Activated CD8-positive, alpha-beta memory T cell treated with anti-CD3 and anti-CD28 coated beads, Interleukin-2, amount 10 ng/mL, durations not matched to agents 7 days and 5 days (primary cell): Measurements from ENCODE around the gene SLC7A1. TPM values are rescaled to one million over a fixed set of nuclear protein-coding genes. Genes with fewer than 3 reads are reported as not detected.

Source experiments
- ATAC-seq: fragments of 150-1000 bp; cut with Tn5 transposase; one replicate; pipeline ENCODE4 v1.10.0; 2021; ENCODE audit warnings: moderate library complexity
- CTCF ChIA-PET: fragments of 350-600 bp; sonication (Branson Sonifier 250); formaldehyde crosslinking; loops from one replicate; lab custom pipeline; 2021; ENCODE audit warnings: antibody characterized with exemption; lab: Charles Lee
- DNase-seq: peaks from one replicate; pipeline ENCODE4 v3.0.0-alpha.2; 2020
- H3K27ac Mint-ChIP-seq: one replicate; pipeline ENCODE4 v1.8.0; 2021; ENCODE audit warnings: mild to moderate bottlenecking, mixed read lengths
- H3K27me3 Mint-ChIP-seq: one replicate; pipeline ENCODE4 v1.8.0; 2021; ENCODE audit warnings: mixed read lengths
- H3K36me3 Mint-ChIP-seq: one replicate; pipeline ENCODE4 v1.8.0; 2021; ENCODE audit warnings: mild to moderate bottlenecking, mixed read lengths
- H3K4me1 Mint-ChIP-seq: one replicate; pipeline ENCODE4 v1.8.0; 2021; ENCODE audit warnings: mixed read lengths
- H3K4me3 Mint-ChIP-seq: one replicate; pipeline ENCODE4 v1.8.0; 2021; ENCODE audit warnings: mild to moderate bottlenecking, moderate library complexity, mixed read lengths
- H3K9me3 Mint-ChIP-seq: one replicate; pipeline ENCODE4 v1.8.0; 2022; ENCODE audit warnings: low read depth, mixed read lengths
- total RNA-seq, 2 experiments: library from RNA; stranded (reverse); gene quantifications; one replicate each; pipeline ENCODE4 v1.2.3, GENCODE V29; 2021

SLC7A1 gene
- total RNA-seq, 2 experiments from 2014 or later, result 101 to 105 TPM

GRCh38 chr13:29491248-29491647 is 104.2 kb downstream of the SLC7A1 start:
- no peak for DNase-seq
- Mint-ChIP-seq H3K4me1 (peaks cover 4% of the 10 kb centered on the region), H3K9me3 (no peaks in the 10 kb centered on the region), H3K27ac (no peak overlapping the region), H3K27me3 (peaks cover 11% of the 10 kb centered on the region), H3K36me3 (no peaks in the 10 kb centered on the region), H3K4me3 (no peak overlapping the region)
- no peak for ATAC-seq
- CTCF ChIA-PET, result no interaction called here

DNA sequence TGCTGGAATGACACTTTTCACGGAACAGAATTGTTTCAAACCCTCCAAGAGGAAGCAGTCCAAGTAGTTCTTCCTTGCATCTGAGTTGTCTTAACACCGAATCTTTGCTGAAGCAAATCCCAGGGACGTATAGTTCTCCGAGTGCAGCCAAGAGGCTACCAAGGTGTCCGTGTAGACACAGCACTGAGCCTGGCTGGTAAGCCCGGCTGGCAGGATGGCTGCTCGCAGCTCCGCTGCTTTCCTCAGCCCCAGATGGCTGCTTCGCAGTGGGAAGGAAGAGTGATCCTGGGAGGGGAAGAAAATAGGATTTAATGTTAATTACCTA is 105.0 kb downstream of the SLC7A1 start:
- Mint-ChIP-seq H3K4me3 (no peak overlapping the region), H3K4me1 (no peaks in the 10 kb centered on the region), H3K27ac (no peak overlapping the region), H3K9me3 (no peaks in the 10 kb centered on the region), H3K36me3 (no peaks in the 10 kb centered on the region), H3K27me3 (peaks cover 9% of the 10 kb centered on the region)
- ATAC-seq, result no peak
- CTCF ChIA-PET, result no interaction called here
- DNase-seq, result no peak

- no peak overlapping the region for H3K4me3 Mint-ChIP-seq
- no peaks in the 10 kb centered on the region for H3K9me3 Mint-ChIP-seq
- CTCF ChIA-PET, result no interaction called here
- H3K4me1 Mint-ChIP-seq, result no peaks in the 10 kb centered on the region
- no peak overlapping the region for H3K27ac Mint-ChIP-seq
- H3K27me3 Mint-ChIP-seq, result peaks cover 13% of the 10 kb centered on the region
- ATAC-seq (no peak), DNase-seq (no peak)
- H3K36me3 Mint-ChIP-seq, result no peaks in the 10 kb centered on the region
Observed at GRCh38 chr13:29489650-29490560, 105.6 kb downstream of the SLC7A1 start.

- H3K36me3 Mint-ChIP-seq, result no peaks in the 10 kb centered on the region
- ATAC-seq (no peak), DNase-seq (no peak)
- H3K4me3 Mint-ChIP-seq, result no peak overlapping the region
- peaks cover 10% of the 10 kb centered on the region for H3K27me3 Mint-ChIP-seq
- no peak overlapping the region for H3K27ac Mint-ChIP-seq
- no peaks in the 10 kb centered on the region for H3K4me1 Mint-ChIP-seq
- CTCF ChIA-PET, result interaction anchor here (1.2 kb wide), 1 partner anchor 16 kb away, joined by 4 read pairs; no protein-coding TSS in a partner anchor
- H3K9me3 Mint-ChIP-seq, result no peaks in the 10 kb centered on the region
Observed at GRCh38 chr13:29487466-29488454, 107.7 kb downstream of the SLC7A1 start.

GRCh38 chr13:29486551-29486950 is 108.9 kb downstream of the SLC7A1 start:
- Mint-ChIP-seq H3K4me1 (no peaks in the 10 kb centered on the region), H3K27ac (no peak overlapping the region), H3K36me3 (no peaks in the 10 kb centered on the region), H3K27me3 (peaks cover 12% of the 10 kb centered on the region), H3K9me3 (no peaks in the 10 kb centered on the region), H3K4me3 (no peak overlapping the region)
- CTCF ChIA-PET, result no interaction called here
- no peak for DNase-seq
- ATAC-seq, result no peak

GRCh38 chr13:29484796-29485195 is 110.7 kb downstream of the SLC7A1 start:
- H3K27ac Mint-ChIP-seq, result no peak overlapping the region
- H3K36me3 Mint-ChIP-seq, result no peaks in the 10 kb centered on the region
- ATAC-seq (no peak), DNase-seq (no peak)
- peaks cover 14% of the 10 kb centered on the region for H3K27me3 Mint-ChIP-seq
- no peak overlapping the region for H3K4me3 Mint-ChIP-seq
- H3K4me1 Mint-ChIP-seq, result no peaks in the 10 kb centered on the region
- CTCF ChIA-PET, result no interaction called here
- H3K9me3 Mint-ChIP-seq, result no peaks in the 10 kb centered on the region

- no peak for DNase-seq
- Mint-ChIP-seq H3K27ac (no peak overlapping the region), H3K4me1 (no peaks in the 10 kb centered on the region), H3K27me3 (peaks cover 14% of the 10 kb centered on the region), H3K9me3 (no peaks in the 10 kb centered on the region), H3K4me3 (no peak overlapping the region), H3K36me3 (no peaks in the 10 kb centered on the region)
- no peak for ATAC-seq
- CTCF ChIA-PET, result interaction anchor here (1.4 kb wide), 1 partner anchor 11 kb away, joined by 3 read pairs; no protein-coding TSS in a partner anchor
Observed at GRCh38 chr13:29484236-29484635, 111.3 kb downstream of the SLC7A1 start.

DNA sequence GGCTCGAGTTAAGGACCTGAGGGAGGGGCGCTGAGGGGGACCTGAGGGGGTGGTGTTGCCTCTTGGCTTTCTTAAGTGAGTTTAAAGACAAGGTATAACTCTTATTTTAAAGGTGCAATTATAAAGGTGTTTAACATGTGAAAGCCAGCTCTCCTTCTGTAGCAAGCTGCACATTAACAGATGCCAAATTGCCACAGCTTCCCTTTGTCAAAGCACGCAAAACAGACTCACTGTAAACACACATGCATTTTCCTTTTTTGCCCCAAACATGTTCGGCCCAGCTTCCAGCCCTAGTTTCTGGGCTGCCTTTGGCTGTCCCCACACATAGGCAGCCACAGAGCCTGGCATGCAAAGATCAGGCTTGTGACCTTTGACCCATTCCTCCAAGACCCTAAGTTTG is 111.9 kb downstream of the SLC7A1 start:
- Mint-ChIP-seq H3K27me3 (peaks cover 14% of the 10 kb centered on the region), H3K4me1 (no peaks in the 10 kb centered on the region), H3K9me3 (no peaks in the 10 kb centered on the region), H3K36me3 (no peaks in the 10 kb centered on the region), H3K4me3 (no peak overlapping the region), H3K27ac (no peak overlapping the region)
- CTCF ChIA-PET, result interaction anchor here (1.4 kb wide), 1 partner anchor 11 kb away, joined by 3 read pairs; no protein-coding TSS in a partner anchor
- ATAC-seq, result no peak
- DNase-seq, result no peak

DNA sequence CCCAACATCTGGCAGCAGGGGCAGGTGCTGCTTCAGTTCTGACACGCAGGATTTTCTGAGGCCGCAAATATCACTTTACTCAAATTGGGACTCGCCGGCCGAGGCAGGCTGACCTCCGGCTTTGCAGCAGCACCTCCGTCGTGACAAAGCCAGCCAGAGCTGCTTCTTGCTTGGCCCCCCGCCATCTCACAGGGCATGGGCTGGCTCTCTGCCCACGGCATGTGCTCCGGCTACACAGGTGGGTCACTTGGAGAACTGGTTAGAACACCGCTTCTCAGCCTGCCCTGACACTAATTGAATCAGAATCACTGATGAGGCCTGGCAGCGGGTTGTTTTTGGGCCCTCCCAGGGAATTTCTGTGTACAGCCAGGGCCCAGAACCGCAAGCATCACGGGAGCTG is 112.3 kb downstream of the SLC7A1 start:
- Mint-ChIP-seq H3K27me3 (peaks cover 14% of the 10 kb centered on the region), H3K27ac (no peak overlapping the region), H3K9me3 (no peaks in the 10 kb centered on the region), H3K4me1 (no peaks in the 10 kb centered on the region), H3K4me3 (no peak overlapping the region), H3K36me3 (no peaks in the 10 kb centered on the region)
- DNase-seq (no peak), ATAC-seq (no peak)
- CTCF ChIA-PET, result interaction anchor here (1.4 kb wide), 1 partner anchor 10 kb away, joined by 3 read pairs; no protein-coding TSS in a partner anchor

- Mint-ChIP-seq H3K27ac (no peak overlapping the region), H3K4me3 (no peak overlapping the region), H3K27me3 (peaks cover 12% of the 10 kb centered on the region), H3K9me3 (no peaks in the 10 kb centered on the region), H3K4me1 (no peaks in the 10 kb centered on the region), H3K36me3 (no peaks in the 10 kb centered on the region)
- CTCF ChIA-PET, result interaction anchor here (1.8 kb wide), 1 partner anchor 25 kb away, joined by 5 read pairs; no protein-coding TSS in a partner anchor
- no peak for ATAC-seq
- no peak for DNase-seq
Observed at GRCh38 chr13:29482504-29482903, 113.0 kb downstream of the SLC7A1 start.

DNA sequence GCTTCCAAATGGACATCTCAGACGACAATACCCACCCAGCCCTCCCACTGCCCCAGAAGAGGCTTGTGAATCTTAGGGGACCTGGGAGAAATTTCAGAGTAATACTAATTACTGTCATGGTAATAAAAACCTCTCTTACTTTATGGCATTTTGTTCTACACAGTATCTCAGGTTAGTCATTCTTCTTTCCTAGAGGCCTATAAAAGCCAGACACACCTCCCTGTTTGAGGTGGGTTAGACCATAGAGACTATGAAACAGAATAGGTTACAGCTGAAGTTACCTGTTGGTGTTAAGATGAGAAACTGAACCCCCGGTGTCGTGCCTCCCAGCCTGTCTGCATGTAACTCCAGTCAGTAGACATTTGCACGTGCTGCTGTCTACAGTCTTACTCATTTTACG is 113.9 kb downstream of the SLC7A1 start:
- no peak overlapping the region for H3K27ac Mint-ChIP-seq
- DNase-seq, result no peak
- no peak overlapping the region for H3K4me3 Mint-ChIP-seq
- CTCF ChIA-PET, result interaction anchor here (1.8 kb wide), 1 partner anchor 26 kb away, joined by 5 read pairs; no protein-coding TSS in a partner anchor
- no peaks in the 10 kb centered on the region for H3K36me3 Mint-ChIP-seq
- no peaks in the 10 kb centered on the region for H3K9me3 Mint-ChIP-seq
- no peak for ATAC-seq
- H3K27me3 Mint-ChIP-seq, result peaks cover 19% of the 10 kb centered on the region
- H3K4me1 Mint-ChIP-seq, result no peaks in the 10 kb centered on the region

GRCh38 chr13:29480893-29481525 is 114.5 kb downstream of the SLC7A1 start:
- ATAC-seq (no peak), DNase-seq (no peak)
- H3K36me3 Mint-ChIP-seq, result no peaks in the 10 kb centered on the region
- H3K27me3 Mint-ChIP-seq, result peaks cover 22% of the 10 kb centered on the region
- H3K4me3 Mint-ChIP-seq, result no peak overlapping the region
- H3K4me1 Mint-ChIP-seq, result no peaks in the 10 kb centered on the region
- no peaks in the 10 kb centered on the region for H3K9me3 Mint-ChIP-seq
- CTCF ChIA-PET, result interaction anchor here (1.8 kb wide), 1 partner anchor 27 kb away, joined by 5 read pairs; no protein-coding TSS in a partner anchor
- H3K27ac Mint-ChIP-seq, result no peak overlapping the region
